Measurements from ENCODE around the gene BAD. TPM values are rescaled to one million over a fixed set of nuclear protein-coding genes. Genes with fewer than 3 reads are reported as not detected.

Gene BAD
- total and polyA plus RNA-seq, 4 donors: 16.0 to 39.5 (median 30.2) TPM

DNA sequence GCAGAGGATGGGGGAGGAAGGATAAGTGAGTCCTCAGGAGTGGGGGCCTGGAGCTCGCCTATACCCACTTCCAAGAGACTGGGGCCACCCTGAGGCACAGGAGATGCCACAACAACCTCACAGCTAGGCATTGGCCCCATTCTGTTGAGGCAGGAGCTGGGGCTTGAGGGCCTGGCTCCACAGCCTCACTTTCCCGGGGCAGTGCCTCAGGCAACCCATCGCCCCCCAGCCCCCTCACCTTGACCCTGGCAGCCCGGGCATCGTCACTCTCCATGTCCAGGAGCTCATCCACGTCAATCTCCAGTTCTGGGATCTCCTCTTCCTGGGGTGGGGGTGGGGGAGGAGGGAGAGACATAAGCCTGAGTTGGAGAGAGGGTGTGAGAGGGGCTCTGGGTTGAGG, 39.5 kb downstream of the BAD start:
- TF ChIP-seq, protein P1, sequence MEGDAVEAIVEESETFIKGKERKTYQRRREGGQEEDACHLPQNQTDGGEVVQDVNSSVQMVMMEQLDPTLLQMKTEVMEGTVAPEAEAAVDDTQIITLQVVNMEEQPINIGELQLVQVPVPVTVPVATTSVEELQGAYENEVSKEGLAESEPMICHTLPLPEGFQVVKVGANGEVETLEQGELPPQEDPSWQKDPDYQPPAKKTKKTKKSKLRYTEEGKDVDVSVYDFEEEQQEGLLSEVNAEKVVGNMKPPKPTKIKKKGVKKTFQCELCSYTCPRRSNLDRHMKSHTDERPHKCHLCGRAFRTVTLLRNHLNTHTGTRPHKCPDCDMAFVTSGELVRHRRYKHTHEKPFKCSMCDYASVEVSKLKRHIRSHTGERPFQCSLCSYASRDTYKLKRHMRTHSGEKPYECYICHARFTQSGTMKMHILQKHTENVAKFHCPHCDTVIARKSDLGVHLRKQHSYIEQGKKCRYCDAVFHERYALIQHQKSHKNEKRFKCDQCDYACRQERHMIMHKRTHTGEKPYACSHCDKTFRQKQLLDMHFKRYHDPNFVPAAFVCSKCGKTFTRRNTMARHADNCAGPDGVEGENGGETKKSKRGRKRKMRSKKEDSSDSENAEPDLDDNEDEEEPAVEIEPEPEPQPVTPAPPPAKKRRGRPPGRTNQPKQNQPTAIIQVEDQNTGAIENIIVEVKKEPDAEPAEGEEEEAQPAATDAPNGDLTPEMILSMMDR (IDR thresholded peaks at IDR 0.05; ENCODE audit: low read depth, low read length, missing input control): no peak
- TF ChIP-seq RAD21 (IDR thresholded peaks at IDR 0.05) (no peak), HNF4A (conservative IDR thresholded peaks at IDR 0.05) (no peak), FOXA2 (IDR thresholded peaks at IDR 0.05) (no peak), HNF4G (IDR thresholded peaks at IDR 0.05) (no peak), SP1 (IDR thresholded peaks at IDR 0.05) (no peak), NR2F2 (IDR thresholded peaks at IDR 0.05) (no peak), TAF1 (conservative IDR thresholded peaks at IDR 0.05) (no peak), JUND (IDR thresholded peaks at IDR 0.05) (no peak), YY1 (IDR thresholded peaks at IDR 0.05) (no peak)
- TF ChIP-seq, protein P2, sequence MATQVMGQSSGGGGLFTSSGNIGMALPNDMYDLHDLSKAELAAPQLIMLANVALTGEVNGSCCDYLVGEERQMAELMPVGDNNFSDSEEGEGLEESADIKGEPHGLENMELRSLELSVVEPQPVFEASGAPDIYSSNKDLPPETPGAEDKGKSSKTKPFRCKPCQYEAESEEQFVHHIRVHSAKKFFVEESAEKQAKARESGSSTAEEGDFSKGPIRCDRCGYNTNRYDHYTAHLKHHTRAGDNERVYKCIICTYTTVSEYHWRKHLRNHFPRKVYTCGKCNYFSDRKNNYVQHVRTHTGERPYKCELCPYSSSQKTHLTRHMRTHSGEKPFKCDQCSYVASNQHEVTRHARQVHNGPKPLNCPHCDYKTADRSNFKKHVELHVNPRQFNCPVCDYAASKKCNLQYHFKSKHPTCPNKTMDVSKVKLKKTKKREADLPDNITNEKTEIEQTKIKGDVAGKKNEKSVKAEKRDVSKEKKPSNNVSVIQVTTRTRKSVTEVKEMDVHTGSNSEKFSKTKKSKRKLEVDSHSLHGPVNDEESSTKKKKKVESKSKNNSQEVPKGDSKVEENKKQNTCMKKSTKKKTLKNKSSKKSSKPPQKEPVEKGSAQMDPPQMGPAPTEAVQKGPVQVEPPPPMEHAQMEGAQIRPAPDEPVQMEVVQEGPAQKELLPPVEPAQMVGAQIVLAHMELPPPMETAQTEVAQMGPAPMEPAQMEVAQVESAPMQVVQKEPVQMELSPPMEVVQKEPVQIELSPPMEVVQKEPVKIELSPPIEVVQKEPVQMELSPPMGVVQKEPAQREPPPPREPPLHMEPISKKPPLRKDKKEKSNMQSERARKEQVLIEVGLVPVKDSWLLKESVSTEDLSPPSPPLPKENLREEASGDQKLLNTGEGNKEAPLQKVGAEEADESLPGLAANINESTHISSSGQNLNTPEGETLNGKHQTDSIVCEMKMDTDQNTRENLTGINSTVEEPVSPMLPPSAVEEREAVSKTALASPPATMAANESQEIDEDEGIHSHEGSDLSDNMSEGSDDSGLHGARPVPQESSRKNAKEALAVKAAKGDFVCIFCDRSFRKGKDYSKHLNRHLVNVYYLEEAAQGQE (IDR thresholded peaks at IDR 0.05): no peak
- TF ChIP-seq, protein P3, sequence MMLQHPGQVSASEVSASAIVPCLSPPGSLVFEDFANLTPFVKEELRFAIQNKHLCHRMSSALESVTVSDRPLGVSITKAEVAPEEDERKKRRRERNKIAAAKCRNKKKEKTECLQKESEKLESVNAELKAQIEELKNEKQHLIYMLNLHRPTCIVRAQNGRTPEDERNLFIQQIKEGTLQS (IDR thresholded peaks at IDR 0.05): no peak
- TF ChIP-seq, protein P4, sequence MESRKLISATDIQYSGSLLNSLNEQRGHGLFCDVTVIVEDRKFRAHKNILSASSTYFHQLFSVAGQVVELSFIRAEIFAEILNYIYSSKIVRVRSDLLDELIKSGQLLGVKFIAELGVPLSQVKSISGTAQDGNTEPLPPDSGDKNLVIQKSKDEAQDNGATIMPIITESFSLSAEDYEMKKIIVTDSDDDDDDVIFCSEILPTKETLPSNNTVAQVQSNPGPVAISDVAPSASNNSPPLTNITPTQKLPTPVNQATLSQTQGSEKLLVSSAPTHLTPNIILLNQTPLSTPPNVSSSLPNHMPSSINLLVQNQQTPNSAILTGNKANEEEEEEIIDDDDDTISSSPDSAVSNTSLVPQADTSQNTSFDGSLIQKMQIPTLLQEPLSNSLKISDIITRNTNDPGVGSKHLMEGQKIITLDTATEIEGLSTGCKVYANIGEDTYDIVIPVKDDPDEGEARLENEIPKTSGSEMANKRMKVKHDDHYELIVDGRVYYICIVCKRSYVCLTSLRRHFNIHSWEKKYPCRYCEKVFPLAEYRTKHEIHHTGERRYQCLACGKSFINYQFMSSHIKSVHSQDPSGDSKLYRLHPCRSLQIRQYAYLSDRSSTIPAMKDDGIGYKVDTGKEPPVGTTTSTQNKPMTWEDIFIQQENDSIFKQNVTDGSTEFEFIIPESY (IDR thresholded peaks at IDR 0.05): no peak
- Histone ChIP-seq H3K36me3 (ENCODE audit: control insufficient read depth in 4 of 4, insufficient read depth in 3 of 4, low read depth in 1 of 4, low read length in 3 of 4) (peaks cover 0 to 6% (median 4%) of the 10 kb centered on the region in 4 donors), H3K9ac (ENCODE audit: low read depth in 1 of 2, low read length in 2 of 2) (peak overlapping the region in 1 of 2 donors; percentile 36), H3K4me1 (ENCODE audit: control insufficient read depth in 4 of 4, insufficient read depth in 4 of 4, low read length in 3 of 4) (peaks cover 16 to 62% (median 46%) of the 10 kb centered on the region in 4 donors), H3K9me3 (ENCODE audit: control insufficient read depth in 4 of 4, low read length in 3 of 4) (no peaks in the 10 kb centered on the region), H3K27ac (ENCODE audit: low read depth in 1 of 2, low read length in 2 of 2) (peak overlapping the region; percentile 90 to 92), H3K4me3 (ENCODE audit: low read depth in 1 of 3, low read length in 3 of 3) (peak overlapping the region in 2 of 3 donors; percentile 89 to 92), H3K27me3 (ENCODE audit: control insufficient read depth in 4 of 4, insufficient read depth in 4 of 4, low read length in 3 of 4) (no peaks in the 10 kb centered on the region)
- WGBS: 23% methylated on average over 6 of the region's 6 CpGs
- DNase-seq (ENCODE audit: low spot score): no peak

DNA sequence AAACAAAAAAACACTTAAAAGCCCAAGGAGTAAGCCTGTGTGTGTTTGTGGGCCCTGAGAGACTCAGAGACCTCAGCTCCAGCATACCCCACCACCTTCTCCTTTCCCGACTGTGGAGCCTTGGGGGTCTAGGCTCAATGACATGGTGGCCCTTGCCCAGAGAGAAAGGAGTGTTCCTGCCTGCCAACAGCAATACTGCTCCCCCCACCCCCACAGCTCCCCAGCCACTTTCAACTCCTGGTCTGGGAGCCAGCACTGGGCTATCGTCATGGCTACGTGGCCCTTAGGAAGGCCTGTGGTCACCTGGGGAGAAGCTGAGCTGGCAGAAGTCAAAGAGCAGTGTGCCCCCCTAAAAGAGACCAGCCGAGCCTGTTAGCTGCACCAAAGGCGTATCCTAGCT, 40.4 kb downstream of the BAD start:
- DNase-seq (ENCODE audit: low spot score): no peak
- Histone ChIP-seq H3K4me3 (ENCODE audit: low read depth in 1 of 3, low read length in 3 of 3) (no peak overlapping the region), H3K36me3 (ENCODE audit: control insufficient read depth in 4 of 4, insufficient read depth in 3 of 4, low read depth in 1 of 4, low read length in 3 of 4) (peaks cover 0 to 6% (median 4%) of the 10 kb centered on the region in 4 donors), H3K4me1 (ENCODE audit: control insufficient read depth in 4 of 4, insufficient read depth in 4 of 4, low read length in 3 of 4) (peaks cover 16 to 57% (median 42%) of the 10 kb centered on the region in 4 donors), H3K27me3 (ENCODE audit: control insufficient read depth in 4 of 4, insufficient read depth in 4 of 4, low read length in 3 of 4) (no peaks in the 10 kb centered on the region), H3K9me3 (ENCODE audit: control insufficient read depth in 4 of 4, low read length in 3 of 4) (no peaks in the 10 kb centered on the region), H3K9ac (ENCODE audit: low read depth in 1 of 2, low read length in 2 of 2) (no peak overlapping the region), H3K27ac (ENCODE audit: low read depth in 1 of 2, low read length in 2 of 2) (no peak overlapping the region)
- 58% methylated on average over 5 of the region's 5 CpGs for WGBS
- TF ChIP-seq, protein P4 (IDR thresholded peaks at IDR 0.05): no peak
- TF ChIP-seq, protein P3 (IDR thresholded peaks at IDR 0.05): no peak
- no peak for TF ChIP-seq JUND (IDR thresholded peaks at IDR 0.05)
